K562 (cell line): ENCODE data around the gene PID1. TPM values are rescaled to one million over a fixed set of nuclear protein-coding genes. Genes with fewer than 3 reads are reported as not detected.

Experiments
- ATAC-seq: fragments of 200-7000 bp; cut with Tn5 transposase; 3 replicates; pipeline ENCODE4 v1.9.1; 2020; ENCODE audit warnings: moderate library complexity
- BruUV-seq: library from RNA; stranded (reverse); fragments of 400-500 nt; replicated peaks from 2 replicates; lab custom pipeline; 2021; lab: Mats Ljungman, UMichigan
- CTCF ChIA-PET: fragments of 300-600 bp; formaldehyde crosslinking; extraction: SDS; loops from one replicate; lab custom pipeline; 2021; ENCODE audit warnings: low intra/inter-chr PET ratio; lab: Yijun Ruan, JAX
- POLR2A ChIA-PET: fragments of 300-600, 350-650 bp; sonication (Branson Sonifier 250); formaldehyde crosslinking; extraction: SDS; loops from one replicate; lab custom pipeline; 2021; ENCODE audit warnings: antibody characterized with exemption, inconsistent platforms; lab: Yijun Ruan, JAX
- DNase-seq, 4 experiments: peaks; one replicate each; pipeline versions ENCODE4 v3.0.0 to v3.0.0-alpha.2; 2011 to 2018; ENCODE audit warnings: low spot score in 3 of 4, mixed read lengths in 3 of 4; ENCODE audit errors: extremely low read depth in 1 of 4
- FAIRE-seq: peaks from 2 replicates; lab custom pipeline; 2011; peaks lifted over from hg19 to GRCh38; lab: Jason Lieb, UNC
- H2AFZ ChIP-seq: 2 replicates; pipeline ENCODE4 v1.6.0; 2011; ENCODE audit warnings: low read depth, low read length, control low read depth, inconsistent platforms
- H3K27ac ChIP-seq: fragments of 200-600 bp; 3 replicates; pipeline ENCODE4 v1.8.0; 2011; ENCODE audit warnings: low read depth, mild to moderate bottlenecking, control low read depth, inconsistent platforms, low read length, moderate library complexity, mixed read lengths; ENCODE audit errors: extremely low read depth
- H3K27me3 ChIP-seq, 2 experiments: fragments of 300-600 bp in 1 of 2; 2 replicates in 1 of 2; 3 replicates in 1 of 2; pipeline versions ENCODE4 v1.6.0 to v1.8.0; 2011; ENCODE audit warnings: inconsistent platforms in 2 of 2, low read length in 2 of 2, mild to moderate bottlenecking in 1 of 2, mixed read lengths in 1 of 2, moderate library complexity in 1 of 2; ENCODE audit not compliant: control insufficient read depth in 2 of 2, insufficient read depth in 2 of 2
- H3K36me3 ChIP-seq: fragments of 300-600 bp; 3 replicates; pipeline ENCODE4 v1.8.0; 2011; ENCODE audit warnings: mild to moderate bottlenecking, low read length, inconsistent platforms; ENCODE audit not compliant: control insufficient read depth, insufficient read depth
- H3K4me1 ChIP-seq, 2 experiments: fragments of 200-600 bp in 1 of 2; replicated peaks in 1 of 2; 2 replicates in 1 of 2; 3 replicates in 1 of 2; pipeline versions ENCODE4 v1.5.1 to v1.8.0; 2011; ENCODE audit warnings: inconsistent platforms in 2 of 2, low read length in 2 of 2, mild to moderate bottlenecking in 1 of 2, mixed read lengths in 1 of 2, moderate library complexity in 1 of 2; ENCODE audit not compliant: control insufficient read depth in 2 of 2, insufficient read depth in 2 of 2
- H3K4me2 ChIP-seq: 2 replicates; pipeline ENCODE4 v1.6.1; 2011; ENCODE audit warnings: low read length, control low read depth, inconsistent platforms, mixed read lengths; ENCODE audit not compliant: insufficient read depth
- H3K4me3 ChIP-seq: fragments of 200-600 bp; sonication (generic), shearing (Covaris generic); 2 replicates; pipeline ENCODE4 v1.5.1; 2016; ENCODE audit warnings: control low read depth, inconsistent platforms
- H3K79me2 ChIP-seq: fragments of 200-600 bp; 3 replicates; pipeline ENCODE4 v1.8.0; 2011; ENCODE audit warnings: low read length, inconsistent platforms; ENCODE audit not compliant: control insufficient read depth, insufficient read depth
- H3K9ac ChIP-seq, 2 experiments: 2 replicates each; pipeline versions ENCODE4 v1.6.0 to v1.6.1; 2011; ENCODE audit warnings: low read depth in 2 of 2, low read length in 2 of 2, control low read depth in 1 of 2, inconsistent platforms in 1 of 2, mild to moderate bottlenecking in 1 of 2, mixed read lengths in 1 of 2; ENCODE audit not compliant: insufficient read depth in 1 of 2
- H3K9me1 ChIP-seq: one replicate; pipeline ENCODE4 v1.6.0; 2011; ENCODE audit warnings: inconsistent platforms, mild to moderate bottlenecking, low read length, moderate library complexity; ENCODE audit not compliant: control insufficient read depth, insufficient read depth
- H3K9me3 ChIP-seq: replicated peaks from 2 replicates; pipeline ENCODE4 v1.5.1; 2011; ENCODE audit warnings: low read depth, low read length, inconsistent platforms; ENCODE audit not compliant: control insufficient read depth, insufficient read depth
- H4K20me1 ChIP-seq: replicated peaks from 2 replicates; pipeline ENCODE4 v1.6.1; 2011; ENCODE audit warnings: low read length, inconsistent platforms, mixed read lengths; ENCODE audit not compliant: control insufficient read depth, insufficient read depth
- CEBPZ ChIP-seq: fragments of 150-350 bp; IDR thresholded peaks from 2 replicates; pipeline ENCODE4 v1.6.1; 2014; ENCODE audit warnings: low read depth, mild to moderate bottlenecking, low read length, borderline replicate concordance
- CTCF ChIP-seq, 3 experiments: IDR thresholded peaks in 2 of 3; conservative IDR thresholded peaks in 1 of 3; 2 replicates each; pipeline ENCODE4 v1.5.1; 2011 to 2012; ENCODE audit warnings: low read length in 3 of 3, mild to moderate bottlenecking in 3 of 3, control low read depth in 2 of 3, improper control_type of control experiment in 1 of 3, inconsistent platforms in 1 of 3, low read depth in 1 of 3, mixed read lengths in 1 of 3, moderate library complexity in 1 of 3; ENCODE audit not compliant: insufficient read depth in 2 of 3
- FOS ChIP-seq: IDR thresholded peaks from 3 replicates; pipeline ENCODE4 v1.6.1; 2011; ENCODE audit not compliant: insufficient read length; ENCODE audit errors: extremely low read depth
- FOXA1 ChIP-seq: fragments of 450-650 bp; IDR thresholded peaks from 2 replicates; pipeline ENCODE4 v1.6.1; 2016; ENCODE audit warnings: mild to moderate bottlenecking, borderline replicate concordance
- HMG20A ChIP-seq: fragments of 450-650 bp; formaldehyde crosslinking; conservative IDR thresholded peaks from 2 replicates; pipeline ENCODE4 v1.4.0; 2020; ENCODE audit warnings: mild to moderate bottlenecking, mixed read lengths
- NFXL1 ChIP-seq: fragments of 450-650 bp; formaldehyde crosslinking; IDR thresholded peaks from 2 replicates; pipeline ENCODE4 v1.4.0; 2021; ENCODE audit warnings: mild to moderate bottlenecking
- PCBP1 ChIP-seq: fragments of 200-400 bp; formaldehyde crosslinking; IDR thresholded peaks from 2 replicates; pipeline ENCODE4 v1.6.1; 2018; ENCODE audit warnings: mild to moderate bottlenecking, low read depth, low read length; ENCODE audit not compliant: poor library complexity, severe bottlenecking
- SP2 ChIP-seq: IDR thresholded peaks from 2 replicates; pipeline ENCODE4 v1.6.1; 2011; ENCODE audit warnings: mild to moderate bottlenecking, low read depth, low read length, moderate library complexity; ENCODE audit not compliant: poor library complexity, severe bottlenecking; ENCODE audit errors: extremely low read depth
- SRSF3 ChIP-seq: fragments of 200-400 bp; formaldehyde crosslinking; IDR thresholded peaks from 2 replicates; pipeline ENCODE4 v1.6.1; 2016; ENCODE audit warnings: mild to moderate bottlenecking, low read length, moderate library complexity; ENCODE audit not compliant: insufficient read depth
- TFAM ChIP-seq: fragments of 250-450 bp; sonication (Bioruptor Pico); conservative IDR thresholded peaks from 2 replicates; pipeline ENCODE4 v1.5.0; 2021; ENCODE audit warnings: mild to moderate bottlenecking, moderate library complexity
- ZNF121 ChIP-seq: sonication (generic); formaldehyde crosslinking; conservative IDR thresholded peaks from 2 replicates; pipeline ENCODE4 v1.8.0; 2022; ENCODE audit warnings: missing genetic modification reagents
- ZNF224 ChIP-seq: sonication (generic); formaldehyde crosslinking; IDR thresholded peaks from 2 replicates; pipeline ENCODE4 v1.8.0; 2022; ENCODE audit warnings: mild to moderate bottlenecking, missing genetic modification reagents
- ZNF395 ChIP-seq: fragments of 200-800 bp; sonication (Bioruptor generic); IDR thresholded peaks from 2 replicates; pipeline ENCODE4 v1.6.1; 2017; ENCODE audit warnings: missing genetic modification characterization, missing compliant biosample characterization
- WGBS: fragments of 100-300 bp; shearing (Covaris generic); methylation state at CpG from one replicate; pipeline ENCODE4 v1.1.6; 2016; ENCODE audit warnings: low coverage, mixed read lengths; ENCODE audit not compliant: insufficient coverage; ENCODE audit errors: missing lambda C conversion rate; 5-methylcytosine and 5-hydroxymethylcytosine counted together
- in situ Hi-C: fragments of 300-500 bp; cut with MboI; formaldehyde crosslinking; loops from 4 replicates; pipeline ENCODE4 v1.15.0; 2018; ENCODE audit warnings: inconsistent platforms, mixed read lengths
- intact Hi-C: fragments of 100-400 bp; cut with micrococcal nuclease; formaldehyde crosslinking; loops from 2 replicates; pipeline ENCODE4 v1.14.2; 2022
- polyA plus RNA-seq, 8 experiments: library from polyadenylated mRNA; depleted of rRNA in 4 of 8; stranded (reverse) in 5 of 8; unstranded in 3 of 8; fragments of >200 nt; fragmentation: Nextera tagmentation in 2 of 8; fragmentation: Illumina TruSeq in 1 of 8; extraction: Ambion mirVana in 2 of 8; extraction: Trizol in 1 of 8; gene quantifications; 2 replicates each; pipeline versions ENCODE4 v1.2.1 to v1.2.3, GENCODE V29; 2011 to 2014; ENCODE audit warnings: inconsistent platforms in 1 of 8, missing spikeins in 1 of 8
- total RNA-seq, 7 experiments: library from RNA; depleted of rRNA in 6 of 7; stranded (reverse); fragments of >200 nt in 6 of 7; fragmentation: Illumina TruSeq in 2 of 7; extraction: Trizol in 2 of 7; gene quantifications; 2 replicates each; pipeline versions ENCODE4 v1.2.1 to v1.2.3, GENCODE V29; 2011 to 2021; ENCODE audit warnings: low replicate concordance in 1 of 7
- TF ChIP-seq, protein P1 (sequence below): fragments of 250-450 bp; sonication (Bioruptor Pico); IDR thresholded peaks from 2 replicates; pipeline ENCODE4 v1.4.0; 2020; ENCODE audit warnings: mild to moderate bottlenecking, moderate library complexity

PID1 gene
- total and polyA plus RNA-seq, 9 of the 15 experiments (the other 6 are each of a cell fraction or from before 2014, with no cell fraction given): not detected

DNA sequence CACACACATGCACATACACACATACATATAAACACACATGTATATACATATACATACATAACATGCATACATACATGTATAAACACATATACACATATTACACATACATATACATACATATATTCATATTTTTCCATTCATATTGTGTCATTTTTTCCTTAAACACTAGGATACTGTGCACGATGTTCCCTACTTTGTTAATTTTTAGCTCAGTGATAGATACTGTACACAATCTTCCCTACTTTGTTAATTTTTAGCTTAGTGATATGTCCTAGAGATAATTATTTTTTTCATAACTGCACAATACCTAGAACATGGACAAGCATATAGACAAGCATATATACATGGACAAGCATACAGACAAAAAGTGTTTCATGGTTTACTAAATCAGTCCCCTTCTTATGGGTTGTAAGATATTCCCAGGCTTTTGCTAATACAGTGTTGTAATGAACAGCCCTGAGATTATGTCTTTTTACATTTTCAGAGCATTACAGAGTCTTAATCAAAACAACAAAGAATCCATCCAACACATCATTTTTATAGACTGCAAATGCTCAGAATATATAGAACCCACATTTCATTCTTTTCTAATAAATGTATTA, 75.6 kb downstream of the PID1 start:
- H3K27ac ChIP-seq: no peak overlapping the region
- no peak for ATAC-seq
- no peaks in the 10 kb centered on the region for H3K9me1 ChIP-seq
- POLR2A ChIA-PET: no interaction called here
- BruUV-seq: no TSS peak
- intact Hi-C loops (no loop called here), in situ Hi-C loops (no loop called here)
- no peaks in the 10 kb centered on the region for H3K4me1 ChIP-seq
- H3K4me3 ChIP-seq: no peak overlapping the region
- no peaks in the 10 kb centered on the region for H4K20me1 ChIP-seq
- H3K9me3 ChIP-seq: no peaks in the 10 kb centered on the region
- H2AFZ ChIP-seq: no peak overlapping the region
- no peaks in the 10 kb centered on the region for H3K36me3 ChIP-seq
- H3K9ac ChIP-seq: no peak overlapping the region
- no peak overlapping the region for H3K4me2 ChIP-seq
- WGBS: 0% methylated on average over 1 of the region's 1 CpG
- CTCF ChIA-PET: no interaction called here
- DNase-seq: no peak
- no peak for FAIRE-seq
- H3K27me3 ChIP-seq: no peaks in the 10 kb centered on the region
- no peaks in the 10 kb centered on the region for H3K79me2 ChIP-seq
- no peak for TF ChIP-seq SRSF3
- TF ChIP-seq, protein P1, sequence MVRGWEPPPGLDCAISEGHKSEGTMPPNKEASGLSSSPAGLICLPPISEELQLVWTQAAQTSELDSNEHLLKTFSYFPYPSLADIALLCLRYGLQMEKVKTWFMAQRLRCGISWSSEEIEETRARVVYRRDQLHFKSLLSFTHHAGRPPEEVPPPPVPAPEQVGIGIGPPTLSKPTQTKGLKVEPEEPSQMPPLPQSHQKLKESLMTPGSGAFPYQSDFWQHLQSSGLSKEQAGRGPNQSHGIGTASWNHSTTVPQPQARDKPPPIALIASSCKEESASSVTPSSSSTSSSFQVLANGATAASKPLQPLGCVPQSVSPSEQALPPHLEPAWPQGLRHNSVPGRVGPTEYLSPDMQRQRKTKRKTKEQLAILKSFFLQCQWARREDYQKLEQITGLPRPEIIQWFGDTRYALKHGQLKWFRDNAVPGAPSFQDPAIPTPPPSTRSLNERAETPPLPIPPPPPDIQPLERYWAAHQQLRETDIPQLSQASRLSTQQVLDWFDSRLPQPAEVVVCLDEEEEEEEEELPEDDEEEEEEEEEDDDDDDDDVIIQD: no peak
- TF ChIP-seq CTCF (IDR thresholded peaks at IDR 0.05 in 2 of 3, conservative IDR thresholded peaks at IDR 0.05 in 1 of 3; ENCODE audit: insufficient read depth in 2 of 3, low read depth in 1 of 3, low read length in 3 of 3): no peak
- TF ChIP-seq TFAM (CRISPR knock-in tag): no peak
- TF ChIP-seq FOS: no peak
- TF ChIP-seq HMG20A (CRISPR knock-in tag): no peak
- TF ChIP-seq ZNF395 (CRISPR knock-in tag): no peak
- no peak for TF ChIP-seq PCBP1
- TF ChIP-seq FOXA1: no peak
- no peak for TF ChIP-seq ZNF224 (CRISPR knock-in tag)
- no peak for TF ChIP-seq NFXL1 (CRISPR knock-in tag)
- TF ChIP-seq ZNF121 (CRISPR knock-in tag): no peak
- TF ChIP-seq SP2: no peak
- no peak for TF ChIP-seq CEBPZ
